T-helper 9 cell (primary cell): Measurements from ENCODE around the gene EHD1.

ENCODE experiments used
- DNase-seq: peaks from one replicate; pipeline ENCODE4 v3.0.0-alpha.2; 2020

EHD1 gene

GRCh38 chr11:64888729-64889511, 10.5 kb upstream of the EHD1 start:
- no peak for DNase-seq

- DNase-seq: no peak
These were observed 9.9 kb upstream of the EHD1 start for GRCh38 chr11:64888406-64888728.

- DNase-seq: peak; percentile 87
These were observed 9.5 kb upstream of the EHD1 start for GRCh38 chr11:64887757-64888405.

GRCh38 chr11:64887234-64887756, 8.9 kb upstream of the EHD1 start:
- no peak for DNase-seq

- DNase-seq: no peak
These were observed 7.2 kb upstream of the EHD1 start for GRCh38 chr11:64885367-64886286.

- DNase-seq: no peak
These were observed 5.6 kb upstream of the EHD1 start for GRCh38 chr11:64884019-64884418.

GRCh38 chr11:64883575-64883974, 5.2 kb upstream of the EHD1 start:
- no peak for DNase-seq

GRCh38 chr11:64882243-64882642, 3.8 kb upstream of the EHD1 start:
- DNase-seq: no peak

GRCh38 chr11:64881476-64881875, 3.1 kb upstream of the EHD1 start:
- no peak for DNase-seq

- DNase-seq: no peak
These were observed 2.0 kb upstream of the EHD1 start for GRCh38 chr11:64880240-64881001.

GRCh38 chr11:64879244-64879900, 951 bp upstream of the EHD1 start:
- no peak for DNase-seq

GRCh38 chr11:64878223-64878493, 263 bp downstream of the EHD1 start:
- DNase-seq: no peak

- no peak for DNase-seq
These were observed 815 bp downstream of the EHD1 start for GRCh38 chr11:64877390-64878222.

GRCh38 chr11:64876835-64877341, 1.5 kb downstream of the EHD1 start:
- DNase-seq: no peak

- no peak for DNase-seq
These were observed 2.1 kb downstream of the EHD1 start for GRCh38 chr11:64876229-64876750.

- no peak for DNase-seq
These were observed 2.8 kb downstream of the EHD1 start for GRCh38 chr11:64875369-64876228.

GRCh38 chr11:64874308-64875240, 3.8 kb downstream of the EHD1 start:
- peak; percentile 46 for DNase-seq

GRCh38 chr11:64872790-64873488, 5.5 kb downstream of the EHD1 start:
- DNase-seq: no peak
